GM18951 (cell line): ENCODE results near the gene PCNX2.

Source experiments
- POLR2A ChIP-seq: IDR thresholded peaks from 4 replicates; pipeline ENCODE4 v1.6.1; 2011; ENCODE audit warnings: mild to moderate bottlenecking; ENCODE audit not compliant: insufficient read length, insufficient read depth; ENCODE audit errors: extremely low read depth
- in situ Hi-C: fragments of 300-500 bp; cut with MboI; formaldehyde crosslinking; loops from one replicate; pipeline ENCODE4 v1.12.0; 2022; ENCODE audit warnings: low sequenced_read_pairs, mixed read lengths, inconsistent platforms; ENCODE audit not compliant: unreplicated experiment

The PCNX2 gene

DNA sequence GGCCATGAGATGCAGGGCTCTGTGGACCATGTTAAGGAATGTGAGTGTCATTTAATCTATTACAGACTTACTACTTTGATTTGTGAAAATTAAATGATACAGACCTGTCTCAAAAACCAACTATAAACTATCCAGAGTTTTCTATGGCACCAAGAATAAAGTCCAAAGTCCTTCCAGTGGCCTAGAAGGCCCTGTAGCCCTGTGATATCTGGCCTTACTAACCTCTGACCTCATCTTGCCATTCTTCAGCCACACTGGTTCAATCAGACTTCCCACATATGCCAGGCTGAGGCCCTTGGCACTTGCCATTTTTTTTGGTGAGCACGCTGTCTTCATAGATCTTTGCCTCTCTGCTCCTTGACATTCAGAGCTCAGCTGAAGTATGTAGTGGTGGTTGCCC is 337.5 kb downstream of the PCNX2 start:
- in situ Hi-C loops: no loop called here

DNA sequence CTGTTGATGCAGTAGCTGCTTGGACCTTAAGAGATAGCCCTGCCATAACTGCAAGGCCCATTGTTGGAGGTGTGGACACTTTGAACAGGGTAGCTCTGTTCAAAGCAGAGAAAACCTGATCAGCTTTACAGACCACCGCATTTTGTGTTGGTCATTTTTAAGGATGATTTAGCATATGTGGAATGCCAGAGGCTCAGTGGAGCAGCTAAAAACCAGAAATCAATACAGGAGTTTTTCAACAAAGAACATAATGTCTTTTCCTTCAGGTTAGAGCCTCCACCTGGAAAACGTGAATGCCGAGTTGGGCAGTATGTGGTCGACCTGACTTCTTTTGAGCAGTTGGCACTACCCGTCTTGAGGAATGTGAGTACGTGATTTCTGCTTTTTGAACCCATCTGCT is 339.4 kb downstream of the PCNX2 start:
- in situ Hi-C loops: no loop called here
- TF ChIP-seq POLR2A: no peak

More for the DNA sequence above, 337.5 kb downstream of the PCNX2 start:
- no peak for TF ChIP-seq POLR2A

DNA sequence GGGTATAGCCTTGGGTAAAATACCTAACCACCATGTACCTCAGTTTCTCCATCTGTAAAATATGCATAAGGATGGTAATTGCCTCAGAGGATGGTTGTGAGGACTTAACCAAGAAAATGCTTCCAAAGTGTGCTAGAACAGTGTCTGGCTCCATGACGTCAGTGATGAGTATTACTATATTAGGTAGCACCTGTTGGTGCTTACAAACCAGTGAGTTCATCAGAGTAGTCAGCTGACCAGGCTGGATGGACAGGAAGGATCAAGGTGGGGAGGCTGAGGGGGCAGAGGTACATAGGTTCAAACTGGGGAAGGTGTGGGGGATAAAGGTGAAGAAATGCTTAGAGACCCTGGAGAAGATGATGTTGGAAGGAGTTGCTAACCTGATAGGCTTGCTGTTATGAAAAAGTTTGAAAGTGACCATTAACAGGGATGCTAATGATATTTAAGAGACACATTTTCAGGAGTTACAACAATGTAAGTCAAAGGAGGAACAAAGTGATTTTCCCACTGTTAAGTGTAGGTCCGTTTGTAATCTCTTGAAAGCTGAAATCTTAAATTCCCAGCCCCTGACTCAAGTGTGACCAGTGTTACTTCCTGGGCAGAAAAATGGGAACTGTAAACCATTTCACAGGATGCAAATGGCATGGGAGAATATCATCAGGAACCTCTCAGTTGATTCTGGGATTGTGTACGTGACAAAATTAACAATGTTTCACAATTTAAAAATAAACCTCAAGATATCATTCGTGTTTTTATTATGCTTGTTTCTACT is 340.7 kb downstream of the PCNX2 start:
- TF ChIP-seq POLR2A: no peak
- in situ Hi-C loops: no loop called here

DNA sequence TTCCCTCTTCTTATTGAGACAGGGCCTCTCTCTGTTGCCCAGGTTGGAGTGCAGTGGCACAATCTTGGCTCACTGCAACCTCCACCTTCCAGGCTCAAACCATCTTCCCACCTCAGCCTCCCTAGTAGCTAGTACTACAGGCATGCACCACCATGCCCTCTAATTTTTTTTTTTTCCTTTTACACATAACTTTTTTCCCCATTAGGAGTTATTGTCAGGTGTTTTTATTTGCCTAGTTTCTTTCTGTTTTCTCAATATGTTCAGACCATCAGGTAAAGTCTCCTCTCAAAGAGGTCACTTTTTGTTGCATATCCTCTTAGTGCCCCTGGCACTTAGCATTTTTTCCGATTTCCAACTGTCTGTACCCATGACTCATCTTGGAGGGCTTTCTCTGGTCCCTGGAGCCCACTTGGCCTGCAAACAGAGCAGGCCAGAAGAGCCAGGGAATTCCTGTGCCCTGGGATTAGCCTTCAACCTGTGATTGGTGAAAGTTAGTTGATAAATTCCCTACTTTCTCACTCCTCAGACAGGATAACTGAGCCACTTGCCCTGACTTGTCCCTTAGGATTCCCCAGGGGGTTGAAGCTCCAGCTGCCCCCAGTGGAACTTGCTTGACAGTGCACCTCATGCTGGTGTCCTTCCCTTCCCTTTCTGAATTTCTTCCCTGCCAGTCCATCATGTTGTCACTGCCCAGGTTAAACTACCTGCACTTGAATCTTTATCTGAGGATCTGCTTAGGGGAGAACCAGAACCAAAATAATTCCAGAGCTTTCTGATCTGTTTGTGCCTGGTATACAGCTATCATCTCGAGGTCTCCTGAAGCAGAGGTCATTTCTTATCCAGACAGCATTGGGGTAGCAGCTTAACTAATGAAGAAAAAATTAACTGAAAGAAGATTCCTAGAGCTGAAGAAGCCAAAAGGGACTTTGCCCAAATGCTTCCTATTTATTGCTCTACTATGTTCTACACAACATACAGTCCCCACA is 342.7 kb downstream of the PCNX2 start:
- in situ Hi-C loops: no loop called here
- TF ChIP-seq POLR2A: no peak

DNA sequence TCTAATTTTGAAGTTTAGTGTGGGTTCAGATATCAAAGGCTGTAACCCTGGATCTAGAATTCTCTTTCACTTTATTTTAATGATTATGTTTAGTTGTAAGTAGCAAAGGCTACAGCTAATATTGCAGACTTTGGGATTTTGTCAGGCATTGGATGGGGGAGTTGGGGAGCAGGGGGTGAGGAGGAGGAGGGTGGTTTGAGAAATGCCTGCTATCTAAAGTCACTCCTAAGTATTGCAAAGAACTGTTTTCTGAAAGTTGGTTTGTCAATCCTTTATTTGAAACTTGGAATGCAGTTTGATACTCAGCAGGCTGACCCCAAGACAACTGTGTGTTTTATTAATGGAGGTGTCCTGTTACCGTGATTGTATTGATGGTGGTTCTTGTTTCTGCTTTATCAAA is 343.9 kb downstream of the PCNX2 start:
- in situ Hi-C loops: no loop called here
- TF ChIP-seq POLR2A: no peak

DNA sequence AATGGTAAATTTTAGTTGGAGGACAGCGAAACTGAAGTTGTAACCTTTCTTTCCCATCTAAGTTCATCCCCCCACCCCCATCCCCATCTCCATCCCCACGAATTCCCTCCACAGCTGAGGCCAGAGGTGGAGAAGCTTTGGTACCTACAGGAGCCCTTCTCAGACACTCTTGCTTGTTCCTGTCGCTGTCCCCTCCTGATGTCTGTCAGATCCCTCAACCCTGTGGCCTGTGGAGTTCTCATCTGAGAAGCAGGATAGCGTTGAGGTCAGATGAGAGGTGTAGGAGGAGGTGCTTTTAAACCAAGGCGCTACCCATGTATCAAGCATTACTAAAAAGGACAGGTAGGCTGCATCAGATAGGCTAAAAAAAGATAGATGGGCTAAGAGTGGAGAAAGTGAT is 344.3 kb downstream of the PCNX2 start:
- TF ChIP-seq POLR2A: peak; percentile 17
- in situ Hi-C loops: no loop called here

DNA sequence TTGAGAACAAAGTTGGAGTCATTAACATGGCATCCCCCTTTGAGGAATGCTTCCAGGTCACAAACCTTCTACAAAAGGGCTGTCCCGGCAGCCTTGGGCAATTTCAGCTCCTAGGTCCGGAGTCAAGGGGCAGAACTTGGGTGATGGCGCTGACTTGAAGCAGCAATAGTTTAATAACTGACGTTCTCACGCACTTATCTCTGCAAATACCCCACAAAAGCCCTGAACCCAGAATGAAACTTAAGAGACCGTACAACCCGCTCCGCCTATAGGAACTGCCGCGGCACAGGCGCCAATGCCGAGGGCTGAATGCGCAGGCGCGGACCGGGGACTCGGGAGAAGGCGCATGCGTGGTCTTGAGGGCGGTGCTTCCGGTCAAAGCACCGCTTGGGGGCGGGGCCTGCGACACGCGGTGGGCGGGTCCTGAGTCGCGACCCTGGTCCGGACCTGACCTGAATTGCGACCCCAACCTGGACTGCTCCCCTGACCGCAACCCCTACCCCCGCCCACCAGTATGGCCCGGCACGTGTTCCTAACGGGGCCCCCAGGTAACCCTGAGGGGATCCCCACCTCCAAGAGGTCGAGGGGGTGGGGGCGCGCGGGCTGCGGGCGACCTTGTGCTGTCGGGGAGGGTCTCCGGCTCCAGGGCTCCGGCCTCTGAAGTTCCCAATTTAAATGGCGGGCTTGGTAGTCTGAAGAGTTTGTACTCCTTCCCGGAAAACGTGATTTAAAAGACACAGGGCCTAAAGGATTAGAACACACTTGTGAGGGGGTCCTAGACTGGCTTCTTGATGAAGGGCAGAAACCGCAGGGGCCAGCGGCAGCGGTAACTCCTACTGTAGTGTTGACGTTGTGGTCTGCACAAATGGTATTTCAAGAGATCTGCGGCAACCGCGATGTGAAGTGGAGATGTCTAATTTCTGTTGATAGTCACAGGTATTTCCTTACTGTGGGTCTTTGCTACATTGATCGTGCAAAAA is 345.0 kb downstream of the PCNX2 start, which contains the start of gene NTPCR:
TSS of gene NTPCR (plus strand) at position 415 of the 980 bp plus-strand sequence. CDS start at position 515, 100 bp downstream.
- in situ Hi-C loops: no loop called here
- peak; percentile 86 for TF ChIP-seq POLR2A

DNA sequence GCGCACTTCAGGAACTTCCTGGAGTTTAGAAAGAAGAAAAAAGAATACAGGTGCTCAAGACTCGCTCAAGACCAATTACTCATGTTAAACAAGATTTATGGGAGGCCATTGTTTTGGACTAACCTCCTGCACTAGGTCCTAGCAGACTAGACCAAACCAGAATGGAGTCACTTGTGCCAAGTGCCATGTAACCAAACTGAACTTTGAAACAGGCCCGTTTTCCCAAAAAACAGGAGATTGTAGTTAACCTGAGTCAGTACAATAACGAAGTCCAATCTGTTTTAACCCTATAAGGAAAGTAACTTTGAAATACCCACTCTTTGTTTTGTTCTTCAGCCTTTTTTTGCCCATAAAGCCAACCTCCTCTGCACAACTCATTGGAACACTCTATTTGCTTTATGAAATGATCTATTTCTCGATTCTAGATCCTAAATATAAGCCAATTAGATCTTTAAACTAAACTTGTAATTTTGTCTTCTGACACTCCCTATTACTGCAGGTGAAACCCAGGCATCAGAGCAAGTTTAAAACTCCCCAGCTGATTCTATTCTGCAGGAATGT is 345.8 kb downstream of the PCNX2 start:
- in situ Hi-C loops: no loop called here

DNA sequence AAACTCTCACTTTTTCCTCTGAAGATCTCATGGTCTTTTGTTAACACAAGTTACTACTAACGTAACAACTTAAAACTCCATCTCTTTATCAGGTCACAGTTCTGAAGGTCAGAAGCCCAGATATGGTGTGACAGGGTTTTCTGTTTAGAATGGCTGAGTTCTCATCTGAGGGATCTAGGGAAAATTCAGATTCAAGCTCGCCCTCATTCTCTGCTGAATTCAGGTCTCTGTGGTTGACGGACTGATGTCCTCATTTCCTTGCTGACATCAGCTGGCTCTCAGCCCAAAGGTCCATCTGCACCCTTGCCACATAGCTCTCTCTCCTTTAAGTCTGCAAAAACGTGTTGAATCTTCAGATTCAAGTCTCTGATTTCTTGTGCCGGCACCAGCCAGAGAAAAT is 351.2 kb downstream of the PCNX2 start:
- in situ Hi-C loops: no loop called here
- no peak for TF ChIP-seq POLR2A

More for the DNA sequence above, 345.8 kb downstream of the PCNX2 start:
- TF ChIP-seq POLR2A: no peak

DNA sequence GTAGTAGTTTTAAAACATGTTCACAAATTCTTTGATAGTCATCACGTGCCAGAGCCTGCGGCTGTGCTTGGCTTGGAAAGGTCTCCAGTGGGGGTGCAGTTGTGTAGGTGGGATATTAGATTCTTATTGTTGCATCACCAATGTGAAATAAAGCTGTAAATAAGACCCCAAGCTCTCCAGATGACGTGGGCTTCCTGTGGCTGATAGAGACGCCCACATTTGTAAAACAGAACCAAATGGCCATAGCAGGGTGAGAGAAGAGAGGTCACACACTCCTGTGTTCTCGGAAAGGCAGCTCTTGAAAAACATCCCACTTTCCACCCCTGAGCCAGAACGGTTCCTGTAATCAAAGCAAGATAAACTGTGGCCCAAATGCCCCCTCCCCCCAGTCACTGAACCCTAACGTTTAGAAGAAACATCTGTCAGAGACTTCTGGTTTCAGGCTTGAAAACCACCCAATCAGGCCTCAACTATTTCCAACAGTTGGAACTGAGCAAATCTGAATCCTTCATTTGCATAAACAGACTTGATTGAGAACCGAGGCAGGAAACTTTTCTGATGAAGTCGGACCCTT is 351.8 kb downstream of the PCNX2 start:
- in situ Hi-C loops: no loop called here
- no peak for TF ChIP-seq POLR2A

DNA sequence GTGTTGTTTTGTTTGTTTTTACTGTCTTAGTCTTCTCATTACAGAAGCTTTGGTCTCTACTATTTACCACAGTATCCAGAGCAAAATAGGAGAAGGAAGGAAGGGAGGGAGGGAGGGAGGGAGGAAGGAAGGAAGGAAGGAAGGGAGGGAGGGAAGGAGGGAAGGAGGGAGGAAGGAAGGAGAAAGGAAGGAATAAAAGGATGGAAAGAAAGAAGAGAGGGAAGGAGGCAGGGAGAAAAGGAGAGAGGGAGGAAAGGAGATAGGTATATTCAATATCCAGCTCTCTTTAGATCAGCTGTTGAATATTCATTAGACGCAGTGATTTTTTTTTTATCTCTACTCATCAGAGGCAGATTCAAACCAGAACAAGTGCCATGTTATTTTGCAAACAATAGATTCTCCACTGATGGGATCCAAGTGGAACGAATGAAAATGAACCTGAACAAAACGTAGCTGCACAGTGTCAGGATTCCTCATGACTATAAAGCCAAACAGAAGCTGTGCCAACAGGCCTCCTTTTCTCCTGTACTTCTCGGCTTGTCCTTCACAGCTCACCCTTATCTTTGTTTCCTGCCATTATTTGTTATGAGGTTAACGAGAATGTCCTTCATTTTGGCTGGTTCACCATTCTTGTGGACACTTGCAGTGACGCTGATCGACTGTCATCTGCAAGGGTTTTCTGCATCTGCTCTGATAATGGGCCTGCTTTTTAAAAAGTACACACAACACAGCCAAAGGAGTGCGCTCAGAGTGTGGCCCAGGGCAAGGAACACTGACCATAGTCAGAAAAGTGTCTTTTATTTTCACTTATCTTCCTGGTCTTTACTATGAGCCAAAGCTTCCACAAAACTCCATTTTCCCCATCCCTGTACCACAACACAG is 352.9 kb downstream of the PCNX2 start:
- no peak for TF ChIP-seq POLR2A
- in situ Hi-C loops: no loop called here
